Stimulated activated CD8-positive, alpha-beta memory T cell treated with anti-CD3 and anti-CD28 coated beads, Interleukin-2, amount 100 ng/mL, for 48 hours (primary cell): ENCODE data around the gene IRF9.
"Not testable (repeated sequence)": the region's sequence is repeated elsewhere in the genome, so short reads cannot be mapped to it uniquely, and the experiment has no call there.

Experiments
- DNase-seq, 2 donors: peaks; one replicate each; pipeline ENCODE4 v3.0.0-alpha.2; 2020; ENCODE audit warnings: low read depth in 2 of 2

Gene IRF9

DNA sequence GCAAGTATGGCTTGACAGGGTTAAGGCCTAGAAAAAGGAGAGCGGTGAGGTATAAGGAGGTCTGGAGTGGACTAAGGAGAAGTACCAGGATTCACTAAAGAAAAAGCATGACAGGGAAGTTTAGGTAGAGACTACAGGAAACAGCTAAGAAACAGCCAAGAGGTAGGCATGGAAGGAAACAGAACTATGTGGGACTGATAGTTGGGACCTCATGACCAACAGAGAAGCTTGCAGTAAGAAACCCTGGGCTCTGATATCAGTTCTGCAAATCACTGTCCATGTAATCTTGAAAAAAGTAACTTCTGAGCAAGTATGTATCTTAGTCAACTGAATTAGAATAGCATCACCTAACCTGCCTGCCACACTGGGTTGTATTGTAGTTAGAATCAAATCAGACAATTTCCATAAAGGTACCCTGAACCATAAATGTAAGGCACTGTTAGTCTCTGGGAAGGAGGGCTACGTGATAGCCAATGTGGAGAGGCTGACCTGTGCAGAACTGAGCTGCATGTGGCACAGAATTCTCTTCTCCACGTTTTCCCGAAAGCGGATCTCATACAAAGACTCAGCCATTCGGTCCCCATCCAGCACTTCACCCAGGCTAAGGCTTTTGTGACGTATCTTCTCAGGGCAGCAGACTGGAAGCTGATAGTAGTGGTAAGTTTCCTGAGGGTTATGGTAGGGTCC, 33.3 kb downstream of the IRF9 start:
- no peak for DNase-seq

DNA sequence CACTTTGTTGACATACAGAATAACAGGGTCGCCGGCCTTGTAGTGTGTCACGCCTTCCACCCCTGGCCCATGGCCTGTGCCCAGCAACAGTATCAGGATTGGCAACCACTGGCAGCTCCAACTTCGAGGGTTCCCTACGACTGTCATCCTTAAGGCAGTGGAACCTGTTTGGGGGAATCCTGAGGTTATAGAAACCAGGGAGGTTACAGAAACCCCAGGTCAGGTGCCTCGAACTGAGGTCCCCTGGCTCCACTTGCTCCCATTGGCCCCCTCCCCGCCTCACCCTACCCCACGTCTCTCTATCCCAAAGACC, 33.8 kb downstream of the IRF9 start:
- no peak for DNase-seq

DNA sequence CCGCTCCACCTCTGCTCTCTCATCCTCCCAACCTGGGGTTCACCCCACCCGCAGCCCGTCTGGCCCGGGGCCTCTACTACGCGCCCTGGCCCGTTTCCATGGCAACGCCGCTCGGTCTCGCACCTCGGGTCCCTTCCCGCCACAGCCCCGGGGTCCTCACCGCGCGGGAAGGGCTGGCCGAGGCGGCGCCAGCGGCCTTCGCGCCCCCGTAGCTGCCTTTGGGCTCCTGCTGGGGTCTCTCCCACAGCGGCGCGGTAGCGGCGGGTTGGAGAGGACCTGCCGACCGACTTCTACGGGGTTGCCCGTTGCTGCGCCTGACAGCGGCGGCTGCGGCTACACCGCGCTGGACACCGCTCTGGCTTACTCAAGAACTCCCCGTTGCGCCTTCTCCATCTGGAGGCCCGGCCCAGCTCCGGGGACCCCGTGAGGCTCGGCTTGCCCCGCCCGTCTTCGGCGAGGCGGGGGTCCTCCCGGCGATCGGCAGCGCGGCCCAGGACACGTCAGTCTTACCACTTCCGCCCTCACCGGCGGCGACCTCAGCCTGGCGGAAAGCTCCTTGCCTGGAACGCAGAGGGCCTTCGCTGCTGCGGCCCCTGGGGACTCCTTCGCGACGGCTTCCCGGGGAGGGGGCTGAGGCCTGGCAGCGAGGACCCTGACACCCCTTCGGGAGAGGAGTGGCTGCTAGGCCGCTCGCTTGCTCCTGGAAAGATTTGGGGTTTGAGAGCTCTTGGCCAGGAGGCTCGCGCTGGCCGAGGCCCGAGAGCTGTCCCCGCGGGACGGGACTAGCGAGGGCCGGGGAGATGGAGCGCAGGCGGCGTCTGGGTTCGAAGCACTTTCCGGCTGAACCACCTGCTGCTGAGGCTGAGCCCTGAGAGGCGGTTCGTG, 34.4 kb downstream of the IRF9 start, which contains the start of gene TM9SF1:
Gene TM9SF1, minus strand, starts transcription at position 256 of the 885 bp plus-strand sequence. CDS start 422 bp downstream, outside the sequence.
- peak; percentile 77 to 82 for DNase-seq

- no peak for DNase-seq
Measured at GRCh38 chr14:24196071-24197055, 35.3 kb downstream of the IRF9 start.

GRCh38 chr14:24197056-24197450, 36.0 kb downstream of the IRF9 start:
- no peak for DNase-seq

GRCh38 chr14:24198814-24199524, 37.9 kb downstream of the IRF9 start:
- DNase-seq: no peak

- DNase-seq: not testable (repeated sequence)
Measured at GRCh38 chr14:24202538-24202937, 41.5 kb downstream of the IRF9 start.

- not testable (repeated sequence) for DNase-seq
Measured at GRCh38 chr14:24203249-24203886, 42.3 kb downstream of the IRF9 start.

DNA sequence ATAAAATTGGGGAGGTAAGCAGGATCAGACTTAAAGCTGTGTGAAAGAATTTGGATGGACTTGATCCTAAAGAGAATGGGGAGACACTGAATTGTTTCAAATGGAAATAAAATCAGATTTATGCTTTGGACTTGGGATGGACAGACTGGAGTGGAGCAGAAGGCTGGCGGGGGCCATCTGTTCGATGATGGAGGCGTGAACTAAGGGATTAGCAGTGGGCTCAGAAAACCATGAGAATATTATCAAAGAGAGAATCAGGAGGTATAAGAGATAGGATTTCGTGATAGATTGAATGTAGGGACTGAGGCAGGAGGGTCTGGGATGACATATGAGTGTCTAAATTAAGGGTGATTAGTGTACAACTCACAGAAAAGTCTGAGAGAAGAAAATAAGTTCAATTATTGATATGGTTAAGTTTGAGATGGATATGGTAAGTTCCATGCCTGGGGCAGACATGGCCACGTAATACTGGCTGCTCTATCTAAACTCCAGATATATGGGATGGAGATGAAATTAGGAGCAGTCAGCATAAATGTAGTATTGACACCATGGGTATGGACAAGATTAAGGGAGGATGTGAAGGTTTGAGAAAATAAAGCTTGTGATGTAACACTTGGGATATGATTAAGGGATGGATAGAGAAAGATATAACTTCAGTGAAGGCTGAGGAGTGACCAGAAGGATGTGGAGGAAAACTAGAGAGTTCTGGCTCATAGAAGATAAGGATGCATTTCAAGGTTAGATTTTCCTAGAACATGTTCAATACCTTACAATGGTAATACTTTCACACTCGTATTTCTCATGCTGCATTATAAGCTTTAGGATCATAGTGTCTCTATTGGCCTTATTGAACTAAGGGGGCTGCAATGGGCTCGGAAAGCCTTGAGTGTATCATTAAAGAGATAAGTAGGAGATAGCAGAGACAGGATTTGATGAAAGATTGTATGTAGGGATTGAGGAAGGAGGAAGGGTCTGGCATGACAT, 43.4 kb downstream of the IRF9 start:
- no peak for DNase-seq

DNA sequence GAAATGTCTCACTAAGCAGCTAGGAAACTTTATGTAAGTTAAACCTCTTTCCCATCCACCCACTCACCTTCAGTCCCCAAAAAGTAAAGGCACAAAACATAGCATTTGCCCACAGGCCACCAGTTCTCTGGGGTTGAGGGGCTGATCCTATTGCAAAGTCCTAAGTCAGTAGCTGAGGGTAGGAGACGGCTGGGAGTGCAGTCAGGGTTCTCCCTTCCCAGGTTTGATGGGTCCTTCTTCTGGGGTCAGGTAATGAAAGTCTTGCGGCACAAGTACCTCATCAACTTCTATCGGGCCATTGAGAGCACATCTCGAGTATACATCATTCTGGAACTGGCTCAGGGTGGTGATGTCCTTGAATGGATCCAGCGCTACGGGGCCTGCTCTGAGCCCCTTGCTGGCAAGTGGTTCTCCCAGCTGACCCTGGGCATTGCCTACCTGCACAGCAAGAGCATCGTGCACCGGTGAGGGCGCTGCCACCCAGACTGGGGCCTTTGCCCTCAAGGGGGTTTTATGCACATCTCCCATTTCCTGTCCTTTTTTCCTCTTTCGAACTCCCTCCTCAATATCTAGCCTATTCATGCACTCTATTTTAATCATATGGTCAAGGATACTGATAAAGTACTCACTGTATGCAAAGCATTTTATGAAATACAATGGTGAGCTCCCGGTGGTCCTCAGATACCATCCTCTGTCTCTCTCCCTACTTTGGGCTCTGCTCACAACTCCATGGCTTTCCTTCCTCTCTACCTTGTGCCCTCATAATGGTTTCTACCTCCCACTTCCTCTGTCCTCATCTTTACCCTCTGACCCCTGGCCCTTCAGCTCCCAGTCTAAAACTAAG, 45.4 kb downstream of the IRF9 start:
- DNase-seq: no peak

GRCh38 chr14:24207104-24207551, 46.1 kb downstream of the IRF9 start:
- DNase-seq: no peak

- DNase-seq: no peak
Measured at GRCh38 chr14:24207625-24208024, 46.6 kb downstream of the IRF9 start.

DNA sequence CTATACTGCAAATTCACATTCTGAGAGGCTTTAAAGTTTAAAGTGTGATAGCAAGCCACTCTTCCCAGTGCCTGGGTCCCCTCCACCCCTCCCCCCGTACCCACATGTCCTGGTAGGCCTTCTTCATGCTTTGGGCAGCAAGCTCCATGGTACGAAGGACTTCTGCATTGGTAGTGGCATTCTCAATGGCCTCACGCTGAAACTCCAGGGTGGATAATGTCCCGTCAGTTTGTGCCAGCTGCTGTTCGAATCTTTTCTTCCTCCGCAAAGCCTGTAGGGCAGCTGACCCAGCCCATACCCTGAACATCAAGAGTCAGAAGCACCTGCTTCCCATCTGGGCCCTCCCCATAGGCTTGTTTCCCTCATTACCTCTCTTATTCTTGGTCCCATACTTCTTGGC, 50.2 kb downstream of the IRF9 start:
- DNase-seq: no peak

DNA sequence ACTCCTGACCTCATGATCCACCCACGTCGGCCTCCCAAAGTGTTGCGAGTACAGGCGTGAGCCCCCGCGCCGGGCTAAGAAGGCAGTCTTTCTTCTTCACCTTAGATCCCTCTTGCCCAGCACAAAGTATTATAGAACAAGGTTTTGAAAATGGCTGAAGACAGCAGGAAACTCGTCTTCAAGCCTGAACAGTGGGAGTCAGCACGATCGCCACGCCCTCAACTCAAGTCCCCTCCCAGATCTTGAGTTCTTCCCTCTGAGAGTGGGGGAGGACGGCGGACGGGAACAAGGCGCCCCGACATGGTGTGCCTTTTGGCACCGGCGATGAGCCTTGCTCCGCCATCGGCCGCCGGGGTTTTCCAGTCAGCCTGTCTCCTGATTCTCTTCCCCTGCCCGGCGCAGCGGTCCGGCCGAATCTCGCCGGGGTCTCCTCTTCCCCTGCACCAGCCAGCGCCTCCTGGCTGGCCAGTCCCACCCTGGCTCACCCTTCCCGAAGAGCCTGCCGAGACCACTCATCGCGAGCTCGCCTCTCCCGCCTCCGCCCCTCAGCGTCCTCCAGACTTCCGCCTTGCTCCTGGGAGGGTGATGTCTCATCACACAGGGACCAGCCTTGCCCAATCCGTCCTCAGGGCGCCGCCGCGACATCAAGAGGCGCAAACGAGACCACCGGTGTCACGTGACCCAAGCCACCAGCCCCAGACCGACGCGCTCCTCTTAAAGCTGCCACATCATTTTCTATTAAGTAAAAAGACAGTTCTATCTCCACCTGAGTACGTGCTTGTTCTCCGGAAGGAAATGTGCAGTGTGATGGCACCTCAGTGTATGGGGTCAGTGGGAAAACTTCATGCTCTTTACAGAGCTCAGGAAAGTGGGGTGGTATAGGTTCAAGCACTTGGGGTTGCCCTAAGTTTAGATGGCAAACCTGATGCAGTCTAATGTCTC, 52.1 kb downstream of the IRF9 start, which contains the start of gene CHMP4A:
Gene CHMP4A, minus strand, starts transcription at position 565 of the 942 bp plus-strand sequence. Its CDS starts 49 bp downstream, at position 516.
- peak; percentile 95 to 98 for DNase-seq

- DNase-seq: no peak
Measured at GRCh38 chr14:24213866-24214662, 53.0 kb downstream of the IRF9 start.
